B cell (primary cell): ENCODE data around the gene HIP1R. TPM values are rescaled to one million over a fixed set of nuclear protein-coding genes. Genes with fewer than 3 reads are reported as not detected.

Source experiments
- ATAC-seq: fragments of 200-7000 bp; cut with Tn5 transposase; one replicate; pipeline ENCODE4 v1.10.0; 2021; ENCODE audit warnings: low read depth, mild to moderate bottlenecking, moderate number of reproducible peaks, moderate library complexity
- CTCF ChIA-PET: fragments of 350-600 bp; sonication (Branson Sonifier 250); formaldehyde crosslinking; loops from one replicate; lab custom pipeline; 2021; ENCODE audit warnings: antibody characterized with exemption, inconsistent platforms; lab: Charles Lee
- POLR2A ChIA-PET: fragments of 350-600 bp; sonication (Branson Sonifier 250); formaldehyde crosslinking; loops from one replicate; lab custom pipeline; 2021; ENCODE audit warnings: antibody characterized with exemption; lab: Charles Lee
- DNase-seq: peaks from one replicate; pipeline ENCODE4 v3.0.0; 2013
- H2AFZ ChIP-seq: 2 replicates; pipeline ENCODE4 v1.6.1; 2012; ENCODE audit warnings: mild to moderate bottlenecking, low read depth, low read length; ENCODE audit not compliant: insufficient read depth, poor library complexity, severe bottlenecking
- H3K27ac ChIP-seq, 2 donors: 1 replicate in 1 of 2; 2 replicates in 1 of 2; pipeline ENCODE4 v1.5.1; 2012 to 2013; ENCODE audit warnings: low read length in 2 of 2, mild to moderate bottlenecking in 2 of 2, moderate library complexity in 1 of 2
- H3K27me3 ChIP-seq, 4 experiments: fragments of 200-600 bp in 1 of 4; sonication (generic) in 1 of 4; replicated peaks in 1 of 4; 1 replicate in 2 of 4; 2 replicates in 2 of 4; pipeline versions ENCODE4 v1.6.1 to v1.7.0; 2013 to 2016; ENCODE audit warnings: low read length in 3 of 4, mild to moderate bottlenecking in 2 of 4, mixed read lengths in 1 of 4, moderate library complexity in 1 of 4; ENCODE audit not compliant: insufficient read depth in 4 of 4, control insufficient read depth in 3 of 4; ENCODE audit errors: control extremely low read depth in 1 of 4
- H3K36me3 ChIP-seq, 2 experiments: replicated peaks in 1 of 2; 1 replicate in 1 of 2; 2 replicates in 1 of 2; pipeline versions ENCODE4 v1.6.1 to v1.7.1; 2013; ENCODE audit warnings: low read length in 1 of 2; ENCODE audit not compliant: insufficient read depth in 2 of 2, control insufficient read depth in 1 of 2; ENCODE audit errors: control extremely low read depth in 1 of 2, extremely low read depth in 1 of 2
- H3K4me1 ChIP-seq, 2 donors: fragments of 200-600 bp in 1 of 2; sonication (generic) in 1 of 2; 1 replicate in 1 of 2; 2 replicates in 1 of 2; pipeline versions ENCODE4 v1.5.1 to v1.6.1; 2013 to 2017; ENCODE audit warnings: low read length in 2 of 2; ENCODE audit not compliant: control insufficient read depth in 2 of 2, insufficient read depth in 2 of 2
- H3K4me2 ChIP-seq: replicated peaks from 2 replicates; pipeline ENCODE3; 2012; ENCODE audit warnings: mild to moderate bottlenecking, low read depth, low read length; ENCODE audit not compliant: poor library complexity, severe bottlenecking
- H3K4me3 ChIP-seq, 5 experiments: fragments of 200-600 bp in 1 of 5; sonication (generic) in 1 of 5; 1 replicate in 3 of 5; 2 replicates in 2 of 5; pipeline versions ENCODE4 v1.5.1 to v1.7.0; 2011 to 2016; ENCODE audit warnings: low read length in 4 of 5, mild to moderate bottlenecking in 4 of 5, low read depth in 2 of 5, control low read depth in 1 of 5, moderate library complexity in 1 of 5; ENCODE audit not compliant: insufficient read depth in 1 of 5; ENCODE audit errors: control extremely low read depth in 1 of 5, extremely low read depth in 1 of 5
- H3K79me2 ChIP-seq: fragments of 200-600 bp; sonication (generic); one replicate; pipeline ENCODE4 v1.6.0; 2016; ENCODE audit warnings: low read length; ENCODE audit not compliant: control insufficient read depth, insufficient read depth
- H3K9ac ChIP-seq: fragments of 200-600 bp; sonication (generic); 2 replicates; pipeline ENCODE4 v1.6.1; 2017; ENCODE audit warnings: mild to moderate bottlenecking, low read length, moderate library complexity
- H3K9me3 ChIP-seq, 3 donors: one replicate each; pipeline versions ENCODE4 v1.6.1 to v1.7.1; 2013; ENCODE audit warnings: low read length in 2 of 3; ENCODE audit not compliant: control insufficient read depth in 2 of 3, insufficient read depth in 1 of 3; ENCODE audit errors: control extremely low read depth in 1 of 3
- H4K20me1 ChIP-seq: 2 replicates; pipeline ENCODE4 v1.6.0; 2012; ENCODE audit warnings: mild to moderate bottlenecking, low read length; ENCODE audit not compliant: insufficient read depth, control insufficient read depth, poor library complexity, severe bottlenecking
- H3K27ac Mint-ChIP-seq: one replicate; pipeline ENCODE4 v1.8.0; 2021; ENCODE audit warnings: mixed read lengths
- H3K27me3 Mint-ChIP-seq: one replicate; pipeline ENCODE4 v1.8.0; 2021; ENCODE audit warnings: mixed read lengths
- H3K4me1 Mint-ChIP-seq: one replicate; pipeline ENCODE4 v1.8.0; 2021; ENCODE audit warnings: mixed read lengths
- H3K4me3 Mint-ChIP-seq: one replicate; pipeline ENCODE4 v1.8.0; 2021; ENCODE audit warnings: mixed read lengths
- H3K9me3 Mint-ChIP-seq: one replicate; pipeline ENCODE4 v1.8.0; 2022; ENCODE audit warnings: mixed read lengths; ENCODE audit not compliant: insufficient read depth
- EZH2 ChIP-seq: IDR thresholded peaks from 2 replicates; pipeline ENCODE4 v1.6.1; 2012; ENCODE audit warnings: borderline replicate concordance, low read depth, mild to moderate bottlenecking, moderate library complexity, low read length; ENCODE audit not compliant: insufficient read depth, poor library complexity, severe bottlenecking
- WGBS: methylation state at CpG from one replicate; pipeline ENCODE4 v1.1.5; 2013; ENCODE audit warnings: missing lambda C conversion rate; ENCODE audit not compliant: insufficient coverage; 5-methylcytosine and 5-hydroxymethylcytosine counted together
- intact Hi-C: fragments of 100-400 bp; cut with micrococcal nuclease; formaldehyde crosslinking; loops from one replicate; pipeline ENCODE4 v1.10.0; 2022
- polyA plus RNA-seq: library from polyadenylated mRNA; depleted of rRNA; stranded (reverse); fragments of >200 nt; gene quantifications from 2 replicates; pipeline ENCODE4 v1.2.3, GENCODE V29; 2012
- total RNA-seq, 2 donors: library from RNA; stranded (reverse); fragments of 120-200 nt in 1 of 2; gene quantifications; 1 replicate in 1 of 2; 2 replicates in 1 of 2; pipeline versions ENCODE4 v1.2.3 to v1.2.4, GENCODE V29; 2013 to 2022
- TF ChIP-seq, protein P1 (sequence below): fragments of 200-600 bp; IDR thresholded peaks from one replicate; pipeline ENCODE4 v1.8.0; 2022; ENCODE audit warnings: antibody characterized with exemption, mild to moderate bottlenecking

Gene HIP1R
- total and polyA plus RNA-seq, 2 donors (not counting 1 experiment from before 2014, with no cell fraction given), result 289 to 390 TPM

DNA sequence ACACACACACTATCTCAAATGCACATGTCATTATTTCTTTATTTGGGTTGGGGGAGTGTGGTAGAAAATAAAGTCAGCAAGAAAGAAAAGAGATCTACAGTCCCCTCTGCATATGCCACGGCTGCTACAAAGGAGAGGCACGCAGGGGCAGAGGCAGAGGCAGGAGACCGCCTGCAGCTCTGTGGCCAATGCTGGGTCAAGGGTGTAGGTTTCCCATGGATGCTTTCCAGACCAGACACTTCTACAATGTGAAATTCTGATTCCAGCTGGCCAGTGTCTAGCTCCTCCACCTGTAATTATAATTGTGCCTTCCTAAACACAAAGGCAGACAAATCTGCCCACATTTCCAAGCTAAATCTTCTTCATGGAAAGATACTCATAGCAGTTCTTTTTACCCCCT lies 41.5 kb downstream of the HIP1R start:
- no CpG with 5 or more reads among the region's 3 CpGs for WGBS
- Histone ChIP-seq H3K4me3 (no peak overlapping the region), H3K27me3 (no peaks in the 10 kb centered on the region), H3K9me3 (no peaks in the 10 kb centered on the region), H3K36me3 (peaks cover 1 to 4% of the 10 kb centered on the region in 2 experiments), H3K4me1 (peaks cover 97 to 98% of the 10 kb centered on the region in 2 donors), H3K4me2 (peak overlapping the region; percentile 3), H2AFZ (no peak overlapping the region), H3K9ac (no peak overlapping the region), H3K27ac (no peak overlapping the region), H4K20me1 (peaks cover 51% of the 10 kb centered on the region), H3K79me2 (peaks cover 92% of the 10 kb centered on the region)
- DNase-seq, result no peak
- Mint-ChIP-seq H3K27me3 (no peaks in the 10 kb centered on the region), H3K4me3 (peak overlapping the region; percentile 72), H3K4me1 (peaks cover 93% of the 10 kb centered on the region), H3K27ac (peak overlapping the region; percentile 47), H3K9me3 (no peaks in the 10 kb centered on the region)
- TF ChIP-seq EZH2, result no peak
- TF ChIP-seq, protein P1, sequence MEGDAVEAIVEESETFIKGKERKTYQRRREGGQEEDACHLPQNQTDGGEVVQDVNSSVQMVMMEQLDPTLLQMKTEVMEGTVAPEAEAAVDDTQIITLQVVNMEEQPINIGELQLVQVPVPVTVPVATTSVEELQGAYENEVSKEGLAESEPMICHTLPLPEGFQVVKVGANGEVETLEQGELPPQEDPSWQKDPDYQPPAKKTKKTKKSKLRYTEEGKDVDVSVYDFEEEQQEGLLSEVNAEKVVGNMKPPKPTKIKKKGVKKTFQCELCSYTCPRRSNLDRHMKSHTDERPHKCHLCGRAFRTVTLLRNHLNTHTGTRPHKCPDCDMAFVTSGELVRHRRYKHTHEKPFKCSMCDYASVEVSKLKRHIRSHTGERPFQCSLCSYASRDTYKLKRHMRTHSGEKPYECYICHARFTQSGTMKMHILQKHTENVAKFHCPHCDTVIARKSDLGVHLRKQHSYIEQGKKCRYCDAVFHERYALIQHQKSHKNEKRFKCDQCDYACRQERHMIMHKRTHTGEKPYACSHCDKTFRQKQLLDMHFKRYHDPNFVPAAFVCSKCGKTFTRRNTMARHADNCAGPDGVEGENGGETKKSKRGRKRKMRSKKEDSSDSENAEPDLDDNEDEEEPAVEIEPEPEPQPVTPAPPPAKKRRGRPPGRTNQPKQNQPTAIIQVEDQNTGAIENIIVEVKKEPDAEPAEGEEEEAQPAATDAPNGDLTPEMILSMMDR, result no peak
- CTCF ChIA-PET, result no interaction called here
- no peak for ATAC-seq
- intact Hi-C loops, result no loop called here
- POLR2A ChIA-PET, result interaction anchor here (0.7 kb wide), 1 partner anchor 12 kb away, joined by 3 read pairs; no protein-coding TSS in a partner anchor

DNA sequence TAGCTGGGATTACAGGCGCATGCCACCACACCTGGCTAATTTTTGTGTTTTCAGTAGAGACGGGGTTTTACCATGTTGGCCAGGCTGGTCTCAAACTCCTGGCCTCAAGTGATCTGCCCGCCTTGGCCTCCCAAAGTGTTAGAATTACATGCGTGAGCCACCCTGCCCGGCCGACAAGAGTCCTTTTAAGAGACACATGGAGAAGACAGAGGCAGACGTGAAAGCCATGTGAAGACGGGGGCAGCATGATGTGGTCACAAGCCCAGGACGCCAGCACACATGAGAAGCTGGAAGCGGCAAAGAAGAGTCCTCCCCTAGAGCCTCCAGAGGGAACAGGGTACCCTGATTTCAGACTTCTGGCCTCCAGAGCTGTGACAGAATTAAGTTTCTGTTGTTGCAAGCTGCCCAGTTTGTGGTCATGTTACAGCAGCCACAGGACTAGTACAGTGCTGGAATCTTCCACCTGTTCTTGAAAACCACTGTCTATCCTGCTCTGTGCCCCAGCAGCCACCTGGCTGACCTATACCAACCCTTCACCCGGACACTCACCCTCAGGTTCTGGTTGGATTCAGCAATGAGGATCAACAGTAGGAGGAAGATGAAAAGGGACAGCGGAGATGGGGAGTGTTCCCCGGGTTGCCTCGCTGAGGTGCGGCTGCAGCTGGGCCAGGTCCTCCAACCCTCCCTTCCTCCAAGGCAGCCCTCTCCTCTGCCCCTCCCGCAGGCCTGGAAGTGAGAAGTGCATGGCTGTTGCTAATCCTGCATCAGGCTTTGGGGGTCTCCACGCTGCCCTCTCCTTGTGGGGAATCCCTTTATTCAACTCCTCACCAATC lies 43.7 kb downstream of the HIP1R start:
- no peak for TF ChIP-seq EZH2
- TF ChIP-seq, protein P1, result no peak
- 84% methylated on average over 9 of the region's 17 CpGs for WGBS
- no peak overlapping the region for H3K4me3 ChIP-seq
- H3K9me3 ChIP-seq, result no peaks in the 10 kb centered on the region
- peaks cover 94% of the 10 kb centered on the region for H3K79me2 ChIP-seq
- H3K27ac ChIP-seq, result no peak overlapping the region
- H3K4me1 Mint-ChIP-seq, result peaks cover 91% of the 10 kb centered on the region
- ATAC-seq (no peak), DNase-seq (no peak)
- H3K36me3 ChIP-seq, result peaks cover 0 to 4% of the 10 kb centered on the region in 2 experiments
- H3K4me1 ChIP-seq, result peaks cover 96 to 97% of the 10 kb centered on the region in 2 donors
- H3K27me3 Mint-ChIP-seq, result no peaks in the 10 kb centered on the region
- peak overlapping the region; percentile 31 for H3K4me2 ChIP-seq
- ChIA-PET POLR2A (interaction anchor here (0.6 to 0.8 kb wide), 2 partner anchors 22 to 206 kb away, joined by 3 to 6 read pairs; no protein-coding TSS in a partner anchor), CTCF (interaction anchor here (1.6 to 11.0 kb wide), 7 partner anchors 8 to 95 kb away, joined by 3 to 101 read pairs (median 19); partner anchors contain the start of gene VPS37B)
- H3K4me3 Mint-ChIP-seq, result peak overlapping the region; percentile 59
- H4K20me1 ChIP-seq, result peaks cover 58% of the 10 kb centered on the region
- no peaks in the 10 kb centered on the region for H3K9me3 Mint-ChIP-seq
- H2AFZ ChIP-seq, result no peak overlapping the region
- H3K27ac Mint-ChIP-seq, result peak overlapping the region; percentile 37
- intact Hi-C loops, result no loop called here
- no peaks in the 10 kb centered on the region for H3K27me3 ChIP-seq
- no peak overlapping the region for H3K9ac ChIP-seq
